ENCODE data around the gene UTP11.

UTP11 gene

GRCh38 chr1:38052750-38053415 is 40.3 kb downstream of the UTP11 start:
- no peaks in the 10 kb centered on the region for H3K36me3 ChIP-seq
- peaks cover 3% of the 10 kb centered on the region for H3K27me3 ChIP-seq (ENCODE audit: insufficient read depth, low read depth, severe bottlenecking)
- H3K27ac ChIP-seq = no peak overlapping the region
- no peak overlapping the region for H3K4me3 ChIP-seq (ENCODE audit: low read depth, low read length)
- no peak for DNase-seq
- no peaks in the 10 kb centered on the region for H3K9me3 ChIP-seq (ENCODE audit: severe bottlenecking)
- TF ChIP-seq CTCF (IDR thresholded peaks at IDR 0.05; ENCODE audit: low read depth, low read length) = no peak

- Histone ChIP-seq H3K27ac (no peak overlapping the region), H3K36me3 (no peaks in the 10 kb centered on the region), H3K4me3 (ENCODE audit: low read depth, low read length) (no peak overlapping the region), H3K9me3 (ENCODE audit: severe bottlenecking) (no peaks in the 10 kb centered on the region), H3K27me3 (ENCODE audit: insufficient read depth, low read depth, severe bottlenecking) (peaks cover 3% of the 10 kb centered on the region)
- no peak for DNase-seq
- TF ChIP-seq CTCF (IDR thresholded peaks at IDR 0.05; ENCODE audit: low read depth, low read length) = no peak
Measured at GRCh38 chr1:38053416-38054091, 41.0 kb downstream of the UTP11 start.

DNA sequence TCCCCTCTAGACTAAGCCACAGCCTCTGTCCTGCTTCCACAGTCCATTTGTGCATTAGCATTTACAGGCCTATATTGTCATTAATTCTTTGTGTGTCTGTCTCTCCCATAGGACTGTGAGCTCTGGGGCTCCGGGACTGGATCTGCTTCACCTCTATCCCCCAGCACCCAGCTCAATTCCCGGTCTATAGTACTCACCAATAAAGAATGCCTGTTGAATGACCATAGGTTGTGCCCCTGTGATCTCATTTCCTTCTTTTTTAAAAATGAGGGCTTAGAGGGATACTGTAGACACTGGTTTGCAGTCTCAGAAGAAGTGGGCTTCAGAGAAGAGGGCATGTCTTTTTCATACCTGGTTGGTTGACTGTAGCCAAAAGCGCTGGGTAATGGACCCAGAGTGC is 42.9 kb downstream of the UTP11 start:
- H3K36me3 ChIP-seq = no peaks in the 10 kb centered on the region
- H3K27ac ChIP-seq = no peak overlapping the region
- DNase-seq = no peak
- TF ChIP-seq CTCF (IDR thresholded peaks at IDR 0.05; ENCODE audit: low read depth, low read length) = no peak
- H3K9me3 ChIP-seq (ENCODE audit: severe bottlenecking) = no peaks in the 10 kb centered on the region
- no peak overlapping the region for H3K4me3 ChIP-seq (ENCODE audit: low read depth, low read length)
- H3K27me3 ChIP-seq (ENCODE audit: insufficient read depth, low read depth, severe bottlenecking) = peaks cover 3% of the 10 kb centered on the region

- no peak for TF ChIP-seq CTCF (IDR thresholded peaks at IDR 0.05; ENCODE audit: low read depth, low read length)
- Histone ChIP-seq H3K36me3 (no peaks in the 10 kb centered on the region), H3K4me3 (ENCODE audit: low read depth, low read length) (no peak overlapping the region), H3K27me3 (ENCODE audit: insufficient read depth, low read depth, severe bottlenecking) (peaks cover 2% of the 10 kb centered on the region), H3K27ac (no peak overlapping the region), H3K9me3 (ENCODE audit: severe bottlenecking) (no peaks in the 10 kb centered on the region)
- no peak for DNase-seq
Measured at GRCh38 chr1:38055965-38056364, 43.4 kb downstream of the UTP11 start.

- no peak for DNase-seq
- TF ChIP-seq CTCF (IDR thresholded peaks at IDR 0.05; ENCODE audit: low read depth, low read length) = no peak
- H3K36me3 ChIP-seq = no peaks in the 10 kb centered on the region
- no peaks in the 10 kb centered on the region for H3K27me3 ChIP-seq (ENCODE audit: insufficient read depth, low read depth, severe bottlenecking)
- no peak overlapping the region for H3K27ac ChIP-seq
- no peaks in the 10 kb centered on the region for H3K9me3 ChIP-seq (ENCODE audit: severe bottlenecking)
- H3K4me3 ChIP-seq (ENCODE audit: low read depth, low read length) = no peak overlapping the region
Measured at GRCh38 chr1:38059635-38060250, 47.2 kb downstream of the UTP11 start.
